Natural killer cell (primary cell): ENCODE results near the gene EEA1. TPM values are rescaled to one million over a fixed set of nuclear protein-coding genes. Genes with fewer than 3 reads are reported as not detected.

ENCODE experiments used
- ATAC-seq, 3 donors: fragments of 150-1000 bp in 2 of 3; fragments of 200-7000 bp in 1 of 3; cut with Tn5 transposase; 1 replicate in 1 of 3; 2 replicates in 2 of 3; pipeline ENCODE4 v1.10.0; 2021; ENCODE audit warnings: mild to moderate bottlenecking in 2 of 3, moderate library complexity in 2 of 3
- DNase-seq, 2 donors: peaks; one replicate each; pipeline versions ENCODE4 v3.0.0 to v3.0.0-alpha.2; 2013 to 2021; ENCODE audit warnings: mixed read lengths in 1 of 2
- H3K27ac ChIP-seq: one replicate; pipeline ENCODE4 v1.5.1; 2013; ENCODE audit warnings: mild to moderate bottlenecking, low read length
- H3K27me3 ChIP-seq: one replicate; pipeline ENCODE4 v1.6.1; 2013; ENCODE audit warnings: low read length; ENCODE audit not compliant: control insufficient read depth, insufficient read depth
- H3K36me3 ChIP-seq: one replicate; pipeline ENCODE4 v1.6.1; 2013; ENCODE audit warnings: low read length; ENCODE audit not compliant: control insufficient read depth, insufficient read depth
- H3K4me1 ChIP-seq: one replicate; pipeline ENCODE4 v1.6.1; 2013; ENCODE audit warnings: low read length; ENCODE audit not compliant: control insufficient read depth, insufficient read depth
- H3K4me3 ChIP-seq: one replicate; pipeline ENCODE4 v1.5.1; 2013; ENCODE audit warnings: low read length
- H3K9me3 ChIP-seq: one replicate; pipeline ENCODE4 v1.6.1; 2013; ENCODE audit warnings: low read length; ENCODE audit not compliant: control insufficient read depth, insufficient read depth
- H3K27ac Mint-ChIP-seq, 2 donors: one replicate each; pipeline ENCODE4 v1.8.0; 2022; ENCODE audit warnings: mild to moderate bottlenecking in 2 of 2, mixed read lengths in 2 of 2, moderate library complexity in 1 of 2
- H3K27me3 Mint-ChIP-seq, 2 donors: one replicate each; pipeline ENCODE4 v1.8.0; 2022; ENCODE audit warnings: low read depth in 2 of 2, mixed read lengths in 2 of 2
- H3K36me3 Mint-ChIP-seq: one replicate; pipeline ENCODE4 v1.8.0; 2022; ENCODE audit warnings: mixed read lengths
- H3K4me1 Mint-ChIP-seq, 2 donors: one replicate each; pipeline ENCODE4 v1.8.0; 2022; ENCODE audit warnings: mixed read lengths in 2 of 2
- H3K4me3 Mint-ChIP-seq: one replicate; pipeline ENCODE4 v1.8.0; 2022; ENCODE audit warnings: mild to moderate bottlenecking, moderate library complexity, mixed read lengths
- H3K9me3 Mint-ChIP-seq, 2 donors: one replicate each; pipeline ENCODE4 v1.8.0; 2022; ENCODE audit warnings: mixed read lengths in 2 of 2
- CTCF ChIP-seq: fragments of 200-600 bp; IDR thresholded peaks from one replicate; pipeline ENCODE4 v1.8.0; 2022; ENCODE audit warnings: antibody characterized with exemption
- WGBS: methylation state at CpG from one replicate; pipeline ENCODE4 v1.1.7; 2013; ENCODE audit warnings: missing lambda C conversion rate; ENCODE audit not compliant: insufficient coverage; 5-methylcytosine and 5-hydroxymethylcytosine counted together
- intact Hi-C: fragments of 100-400 bp; cut with micrococcal nuclease; formaldehyde crosslinking; loops from one replicate; pipeline ENCODE4 v1.14.2; 2022
- total RNA-seq, 4 donors: library from RNA; stranded (reverse); fragments of 120-200 nt in 1 of 4; gene quantifications; one replicate each; pipeline versions ENCODE4 v1.2.3 to v1.2.4, GENCODE V29; 2013 to 2022

Gene EEA1
- total RNA-seq, 3 donors from 2014 or later (not counting 1 experiment from before 2014, with no cell fraction given), result 15.0 to 20.0 (median 15.0) TPM

GRCh38 chr12:92779902-92780301, 149.2 kb downstream of the EEA1 start:
- peaks cover 49% of the 10 kb centered on the region for H3K36me3 ChIP-seq
- no peaks in the 10 kb centered on the region for H3K27me3 ChIP-seq
- intact Hi-C loops, result loop anchor here (10.0 kb wide), 1 partner anchor 205 kb away; no protein-coding TSS in a partner anchor
- H3K27ac ChIP-seq, result no peak overlapping the region
- no peak overlapping the region for H3K4me3 ChIP-seq
- Mint-ChIP-seq H3K4me1 (no peaks in the 10 kb centered on the region), H3K9me3 (no peaks in the 10 kb centered on the region), H3K27me3 (no peaks in the 10 kb centered on the region), H3K36me3 (peaks cover 17% of the 10 kb centered on the region), H3K4me3 (no peak overlapping the region), H3K27ac (no peak overlapping the region)
- no peaks in the 10 kb centered on the region for H3K9me3 ChIP-seq
- WGBS, result no CpG with 5 or more reads among the region's 1 CpG
- DNase-seq (no peak), ATAC-seq (no peak)
- TF ChIP-seq CTCF, result no peak
- no peaks in the 10 kb centered on the region for H3K4me1 ChIP-seq

GRCh38 chr12:92778525-92778924, 150.6 kb downstream of the EEA1 start:
- ATAC-seq, result no peak
- intact Hi-C loops, result no loop called here
- H3K27ac Mint-ChIP-seq, result no peak overlapping the region

GRCh38 chr12:92775416-92775815, 153.7 kb downstream of the EEA1 start:
- Histone ChIP-seq H3K9me3 (no peaks in the 10 kb centered on the region), H3K4me3 (no peak overlapping the region), H3K27ac (no peak overlapping the region), H3K27me3 (no peaks in the 10 kb centered on the region), H3K4me1 (no peaks in the 10 kb centered on the region), H3K36me3 (peaks cover 44% of the 10 kb centered on the region)
- no peak for DNase-seq
- H3K27ac Mint-ChIP-seq, result no peak overlapping the region
- H3K9me3 Mint-ChIP-seq, result no peaks in the 10 kb centered on the region
- TF ChIP-seq CTCF, result no peak
- H3K4me1 Mint-ChIP-seq, result peaks cover 9% of the 10 kb centered on the region in 2 donors
- intact Hi-C loops, result no loop called here
- peaks cover 17% of the 10 kb centered on the region for H3K36me3 Mint-ChIP-seq
- ATAC-seq, result no peak
- H3K4me3 Mint-ChIP-seq, result no peak overlapping the region
- no peaks in the 10 kb centered on the region for H3K27me3 Mint-ChIP-seq

More at GRCh38 chr12:92778525-92778924, 150.6 kb downstream of the EEA1 start:
- H3K9me3 ChIP-seq, result no peaks in the 10 kb centered on the region
- no peak overlapping the region for H3K27ac ChIP-seq
- H3K9me3 Mint-ChIP-seq, result no peaks in the 10 kb centered on the region
- DNase-seq, result no peak
- H3K4me3 Mint-ChIP-seq, result no peak overlapping the region
- H3K27me3 ChIP-seq, result no peaks in the 10 kb centered on the region
- H3K4me1 ChIP-seq, result no peaks in the 10 kb centered on the region
- H3K36me3 Mint-ChIP-seq, result peaks cover 17% of the 10 kb centered on the region
- H3K36me3 ChIP-seq, result peaks cover 49% of the 10 kb centered on the region
- H3K27me3 Mint-ChIP-seq, result no peaks in the 10 kb centered on the region
- WGBS, result 93% methylated on average over 2 of the region's 3 CpGs
- H3K4me1 Mint-ChIP-seq, result no peaks in the 10 kb centered on the region
- no peak overlapping the region for H3K4me3 ChIP-seq
- no peak for TF ChIP-seq CTCF

GRCh38 chr12:92771001-92771400, 158.1 kb downstream of the EEA1 start:
- no peaks in the 10 kb centered on the region for H3K36me3 Mint-ChIP-seq
- no peak overlapping the region for H3K4me3 Mint-ChIP-seq
- no peaks in the 10 kb centered on the region for H3K27me3 Mint-ChIP-seq
- H3K4me1 Mint-ChIP-seq, result peaks cover 21 to 25% of the 10 kb centered on the region in 2 donors
- intact Hi-C loops, result no loop called here
- Histone ChIP-seq H3K9me3 (no peaks in the 10 kb centered on the region), H3K4me1 (peaks cover 5% of the 10 kb centered on the region), H3K27ac (no peak overlapping the region), H3K4me3 (no peak overlapping the region), H3K27me3 (no peaks in the 10 kb centered on the region), H3K36me3 (peaks cover 10% of the 10 kb centered on the region)
- 47% methylated on average over 1 of the region's 1 CpG for WGBS
- H3K27ac Mint-ChIP-seq, result no peak overlapping the region
- ATAC-seq (no peak), DNase-seq (no peak)
- no peak for TF ChIP-seq CTCF
- no peaks in the 10 kb centered on the region for H3K9me3 Mint-ChIP-seq
